Measurements from ENCODE around the gene NBAS.
A peak's percentile ranks its signal among the peaks of the same experiment; 100 is the strongest.

Gene NBAS

DNA sequence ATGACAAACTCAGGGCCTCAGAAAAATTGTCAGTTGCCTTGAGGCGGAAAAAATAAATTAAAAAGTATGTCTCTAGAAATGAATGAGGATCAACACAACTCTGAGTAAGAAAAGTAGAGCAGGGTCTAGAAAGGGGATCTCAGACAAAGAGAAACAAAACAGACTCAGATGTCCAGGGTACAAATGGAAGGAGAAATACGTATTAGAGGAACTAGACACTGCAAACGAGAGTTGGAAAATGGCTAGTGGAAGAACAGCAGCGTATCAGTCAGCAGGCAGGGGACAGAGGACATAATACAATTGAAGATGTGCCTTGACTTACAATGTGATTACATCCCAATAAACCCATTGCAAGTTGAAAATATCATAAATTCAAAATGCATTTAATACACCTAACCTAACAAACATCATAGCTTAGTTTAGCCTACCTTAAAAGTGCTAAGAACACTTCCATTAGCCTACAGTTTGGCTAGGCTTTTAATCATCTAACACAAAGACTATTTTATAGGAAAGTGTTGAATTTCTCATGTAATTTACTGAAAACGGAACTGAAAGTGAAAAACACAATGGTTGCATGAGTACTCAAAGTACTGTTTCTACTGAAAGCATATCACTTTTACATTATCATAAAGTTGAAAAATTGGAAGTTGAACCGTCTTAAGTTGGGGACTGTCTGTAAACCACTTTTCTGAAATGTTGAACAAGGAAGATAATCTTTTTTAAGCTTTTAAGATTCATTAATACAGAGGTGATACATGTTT lies 182.8 kb downstream of the NBAS start:
- no peak for DNase-seq (ENCODE audit: low read depth, low spot score)
- H3K27ac ChIP-seq, result no peak overlapping the region

DNA sequence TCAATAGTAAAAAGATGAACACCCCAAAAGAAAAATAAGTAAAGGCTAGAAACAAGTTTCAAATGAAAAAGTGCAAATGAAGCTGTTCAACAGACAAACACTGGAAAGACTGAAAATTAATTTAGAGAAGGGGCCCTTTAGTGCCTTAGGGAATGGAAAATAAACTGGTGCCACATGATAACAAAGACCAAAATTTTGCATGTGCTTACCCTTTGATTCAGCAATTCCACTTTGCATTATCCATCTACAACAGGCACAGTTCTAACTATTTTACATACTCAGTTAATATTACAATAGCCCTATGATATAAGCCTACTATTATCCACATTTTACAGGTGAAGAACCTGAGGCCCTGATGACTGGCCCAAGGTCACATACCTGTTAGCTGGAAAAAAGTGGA lies 183.9 kb downstream of the NBAS start:
- H3K27ac ChIP-seq, result no peak overlapping the region
- DNase-seq (ENCODE audit: low read depth, low spot score), result no peak

DNA sequence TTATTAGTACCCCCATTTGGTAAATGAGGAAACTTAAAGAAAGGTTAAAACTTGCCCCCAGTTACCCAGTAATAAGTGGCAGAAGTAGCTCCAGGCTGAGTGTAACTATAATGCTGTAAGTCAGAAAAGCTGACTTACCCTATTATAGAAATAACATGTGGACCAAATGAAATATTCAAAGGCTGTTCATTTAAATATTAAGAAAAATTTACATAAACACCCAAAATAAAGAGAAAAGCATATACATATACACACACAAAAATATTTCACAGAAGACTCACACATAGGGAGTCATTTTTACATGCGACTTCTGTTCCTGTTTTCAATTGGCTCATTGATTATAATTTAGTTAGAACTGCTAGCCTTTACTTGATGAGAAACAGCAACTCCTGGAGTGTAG lies 189.1 kb downstream of the NBAS start:
- H3K27ac ChIP-seq, result no peak overlapping the region
- no peak for DNase-seq (ENCODE audit: low read depth, low spot score)

DNA sequence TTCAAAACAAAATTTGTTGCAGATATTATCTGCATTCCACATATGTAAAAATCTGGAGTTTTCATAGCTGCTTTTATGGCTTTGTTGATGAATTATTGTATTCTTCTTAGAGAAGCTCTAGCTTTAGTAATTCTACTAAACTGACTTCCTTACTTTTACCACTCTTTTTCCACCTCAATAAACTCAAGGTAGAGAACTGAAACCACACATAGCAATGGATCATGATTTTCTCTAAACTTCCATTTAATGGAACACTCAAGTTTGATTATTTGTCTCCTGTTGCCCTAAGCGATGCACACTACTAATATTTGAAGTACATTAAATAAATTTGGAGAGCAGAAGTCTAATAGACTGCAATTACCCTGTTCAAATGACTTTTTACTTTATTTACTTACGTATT lies 192.0 kb downstream of the NBAS start:
- no peak overlapping the region for H3K27ac ChIP-seq

GRCh38 chr2:15367715-15368114 lies 193.4 kb downstream of the NBAS start:
- no peak for DNase-seq (ENCODE audit: low read depth, low spot score)

More for the DNA sequence above, 192.0 kb downstream of the NBAS start:
- no peak for DNase-seq (ENCODE audit: low read depth, low spot score)

GRCh38 chr2:15367205-15367604 lies 193.9 kb downstream of the NBAS start:
- DNase-seq (ENCODE audit: low read depth, low spot score), result no peak
- no peak overlapping the region for H3K27ac ChIP-seq

More at GRCh38 chr2:15367715-15368114, 193.4 kb downstream of the NBAS start:
- no peak overlapping the region for H3K27ac ChIP-seq

- peak overlapping the region; percentile 65 for H3K27ac ChIP-seq
- no peak for DNase-seq (ENCODE audit: low read depth, low spot score)
Observed at GRCh38 chr2:15365411-15365810, 195.7 kb downstream of the NBAS start.

- no peak for DNase-seq (ENCODE audit: low read depth, low spot score)
Observed at GRCh38 chr2:15364561-15364960, 196.6 kb downstream of the NBAS start.

DNA sequence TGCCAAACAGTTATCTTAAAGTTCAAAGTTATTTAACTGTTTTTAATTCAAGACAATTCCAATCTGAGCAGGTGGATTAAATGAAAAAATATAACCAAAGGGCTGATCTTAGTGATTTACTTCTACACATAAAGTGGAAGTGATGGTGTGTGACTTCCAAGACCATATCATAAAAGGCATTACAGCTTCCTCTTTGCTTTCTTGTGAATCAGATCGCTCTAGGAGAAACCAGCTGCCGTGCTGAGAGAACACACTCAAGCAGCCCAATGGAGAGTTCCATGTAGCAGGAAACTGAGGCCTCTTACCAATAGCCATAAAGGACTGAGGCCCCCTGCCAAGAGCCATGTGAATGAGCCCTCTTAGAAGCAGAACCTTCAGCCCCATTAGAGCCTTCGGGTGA lies 197.4 kb downstream of the NBAS start:
- peak overlapping the region; percentile 65 for H3K27ac ChIP-seq
- DNase-seq (ENCODE audit: low read depth, low spot score), result no peak

More at GRCh38 chr2:15364561-15364960, 196.6 kb downstream of the NBAS start:
- peak overlapping the region; percentile 65 for H3K27ac ChIP-seq

GRCh38 chr2:15363142-15363541 lies 198.0 kb downstream of the NBAS start:
- peak; percentile 16 for DNase-seq (ENCODE audit: low read depth, low spot score)
- peak overlapping the region; percentile 65 for H3K27ac ChIP-seq

GRCh38 chr2:15359716-15360531 lies 201.2 kb downstream of the NBAS start:
- DNase-seq (ENCODE audit: low read depth, low spot score), result peak; percentile 43
- peak overlapping the region; percentile 97 for H3K27ac ChIP-seq

DNA sequence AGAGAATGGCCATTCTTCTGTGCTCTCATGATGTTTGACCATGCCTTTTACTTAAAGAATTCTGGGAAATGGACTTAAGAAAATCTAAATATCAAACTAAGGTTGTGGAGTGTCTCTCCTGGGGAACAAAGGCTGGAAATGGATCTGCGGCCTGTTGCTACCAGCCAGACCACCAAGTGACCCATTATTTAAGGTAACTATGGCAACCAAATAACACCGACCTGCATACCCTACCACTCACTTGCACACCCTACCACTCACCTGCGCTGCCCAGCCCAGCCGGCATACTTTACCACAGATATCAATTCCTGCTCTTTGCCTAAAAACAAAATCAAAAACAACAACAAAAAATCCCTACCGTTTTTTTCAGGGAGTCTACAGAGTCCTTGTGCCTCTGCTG lies 203.2 kb downstream of the NBAS start:
- DNase-seq (ENCODE audit: low read depth, low spot score), result no peak
- H3K27ac ChIP-seq, result no peak overlapping the region

DNA sequence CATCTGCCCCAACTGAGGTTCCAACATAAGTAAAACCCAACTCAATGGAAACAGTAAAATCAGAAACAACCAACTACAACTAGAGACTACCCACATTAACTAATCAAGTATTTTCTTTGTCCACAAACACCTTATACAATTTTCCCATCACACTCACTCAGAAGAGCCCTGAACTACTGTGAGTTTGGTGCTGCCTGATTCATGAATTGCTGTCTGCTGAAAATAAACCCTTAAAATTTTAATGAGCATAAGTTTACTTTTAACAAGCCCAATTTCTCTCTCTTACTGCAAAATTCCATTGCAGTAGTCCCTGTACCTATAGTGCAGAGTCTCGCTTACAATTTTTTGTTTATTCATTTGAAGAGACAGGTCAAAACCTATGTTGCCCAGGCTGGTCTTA lies 203.9 kb downstream of the NBAS start:
- H3K27ac ChIP-seq, result no peak overlapping the region
- no peak for DNase-seq (ENCODE audit: low read depth, low spot score)

DNA sequence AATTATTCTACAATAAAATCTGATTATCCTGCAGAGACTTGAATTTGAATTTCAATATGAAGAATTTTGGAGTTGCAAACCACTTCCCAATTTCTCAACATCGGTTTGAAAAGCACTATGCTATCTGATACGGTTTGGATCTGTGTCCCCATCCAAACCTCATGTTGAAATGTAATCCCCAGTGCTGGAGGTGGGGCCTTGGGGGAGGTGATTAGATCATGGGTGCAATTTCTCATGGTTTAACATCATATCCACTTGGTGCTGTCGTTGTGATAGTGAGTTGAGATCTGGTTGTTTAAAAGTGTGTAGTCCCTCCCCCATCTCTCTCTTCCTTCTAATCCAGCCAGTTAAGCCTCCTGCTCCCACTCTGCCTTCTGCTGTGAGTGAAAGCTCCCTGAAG lies 205.7 kb downstream of the NBAS start:
- H3K27ac ChIP-seq, result no peak overlapping the region
- DNase-seq (ENCODE audit: low read depth, low spot score), result no peak

GRCh38 chr2:15354596-15355366 lies 206.4 kb downstream of the NBAS start:
- DNase-seq (ENCODE audit: low read depth, low spot score), result no peak

DNA sequence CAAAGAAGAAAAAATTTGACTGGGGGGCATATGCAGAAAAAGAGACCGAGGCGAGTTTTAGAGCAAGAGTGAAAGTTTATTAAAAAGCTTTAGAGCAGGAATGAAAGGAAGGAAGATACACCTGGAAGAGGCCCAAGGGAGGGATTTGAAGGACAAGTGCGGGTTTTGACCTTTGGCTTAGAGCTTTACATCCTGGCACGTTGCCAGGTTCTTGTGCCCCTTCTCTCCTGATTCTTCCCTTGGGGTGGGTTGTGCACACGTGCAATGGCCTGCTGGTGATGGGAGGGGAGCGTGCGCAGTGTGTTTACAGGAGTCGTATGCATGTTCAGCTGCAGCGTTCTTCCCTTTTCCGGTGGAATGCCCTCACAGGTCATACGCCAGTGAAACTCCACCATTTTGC lies 208.8 kb downstream of the NBAS start:
- H3K27ac ChIP-seq, result no peak overlapping the region
- DNase-seq (ENCODE audit: low read depth, low spot score), result no peak

More at GRCh38 chr2:15354596-15355366, 206.4 kb downstream of the NBAS start:
- no peak overlapping the region for H3K27ac ChIP-seq

DNA sequence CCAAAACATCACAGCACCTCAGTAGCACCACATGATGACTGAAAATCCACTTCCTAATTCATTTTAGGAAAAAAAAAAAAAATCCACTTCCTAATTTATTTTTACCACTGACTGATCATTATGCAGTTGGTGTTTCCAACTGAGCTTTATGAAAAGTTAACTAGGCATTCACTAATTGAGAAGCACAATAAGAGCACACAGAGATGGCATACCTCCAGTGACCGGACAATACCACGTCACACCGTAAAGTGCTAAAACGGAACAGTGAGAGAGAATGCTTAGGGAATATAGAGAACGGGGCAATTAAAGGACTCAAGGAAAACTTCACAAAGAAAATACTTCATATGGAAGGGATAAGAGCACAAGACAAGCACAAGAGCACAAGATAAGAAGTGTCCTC lies 212.5 kb downstream of the NBAS start:
- no peak for DNase-seq (ENCODE audit: low read depth, low spot score)
- H3K27ac ChIP-seq, result no peak overlapping the region

DNA sequence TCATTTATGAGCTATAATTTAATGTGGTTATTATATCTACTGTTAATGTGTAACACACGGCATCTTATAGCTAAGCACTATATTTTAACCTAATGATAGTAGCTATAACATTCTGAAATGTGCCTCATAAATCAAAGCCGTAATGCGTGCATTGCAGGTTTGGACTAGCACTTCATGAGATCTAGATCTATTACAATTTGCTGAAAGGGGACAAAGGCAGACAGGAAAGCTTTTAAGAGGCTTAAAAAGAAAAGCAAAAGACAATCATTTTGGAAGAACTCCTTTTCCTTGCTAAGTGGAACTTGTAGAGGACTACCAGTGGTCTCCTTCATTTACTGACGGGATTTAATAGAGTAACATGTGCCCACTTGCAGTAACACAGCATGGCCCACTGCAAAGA lies 213.1 kb downstream of the NBAS start:
- H3K27ac ChIP-seq, result no peak overlapping the region
- no peak for DNase-seq (ENCODE audit: low read depth, low spot score)

DNA sequence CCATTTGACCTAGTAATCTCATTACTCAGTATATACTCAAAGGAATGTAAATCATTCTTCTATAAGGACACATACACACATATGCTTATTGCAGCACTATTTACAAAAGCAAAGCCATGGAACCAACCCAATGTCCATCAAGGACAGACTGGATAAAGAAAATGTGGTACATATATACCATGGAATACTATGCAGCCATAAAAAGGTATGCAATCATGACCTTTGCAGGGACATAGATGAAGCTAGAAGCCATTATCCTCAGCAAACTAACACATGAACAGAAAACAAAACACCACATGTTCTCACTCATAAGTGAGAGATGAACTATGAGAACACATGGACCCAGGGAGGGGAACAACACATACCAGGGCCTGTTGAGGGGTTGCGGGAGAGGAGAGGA lies 214.5 kb downstream of the NBAS start:
- no peak for DNase-seq (ENCODE audit: low read depth, low spot score)
- no peak overlapping the region for H3K27ac ChIP-seq

- peak overlapping the region; percentile 65 for H3K27ac ChIP-seq
- peak; percentile 27 for DNase-seq (ENCODE audit: low read depth, low spot score)
Observed at GRCh38 chr2:15337996-15338666, 223.0 kb downstream of the NBAS start.
